Measurements from ENCODE around the gene CELSR1. TPM values are rescaled to one million over a fixed set of nuclear protein-coding genes. Genes with fewer than 3 reads are reported as not detected.

CELSR1 gene
- total and polyA plus RNA-seq, 10 donors, result 4.3 to 13.1 (median 8.4) TPM

DNA sequence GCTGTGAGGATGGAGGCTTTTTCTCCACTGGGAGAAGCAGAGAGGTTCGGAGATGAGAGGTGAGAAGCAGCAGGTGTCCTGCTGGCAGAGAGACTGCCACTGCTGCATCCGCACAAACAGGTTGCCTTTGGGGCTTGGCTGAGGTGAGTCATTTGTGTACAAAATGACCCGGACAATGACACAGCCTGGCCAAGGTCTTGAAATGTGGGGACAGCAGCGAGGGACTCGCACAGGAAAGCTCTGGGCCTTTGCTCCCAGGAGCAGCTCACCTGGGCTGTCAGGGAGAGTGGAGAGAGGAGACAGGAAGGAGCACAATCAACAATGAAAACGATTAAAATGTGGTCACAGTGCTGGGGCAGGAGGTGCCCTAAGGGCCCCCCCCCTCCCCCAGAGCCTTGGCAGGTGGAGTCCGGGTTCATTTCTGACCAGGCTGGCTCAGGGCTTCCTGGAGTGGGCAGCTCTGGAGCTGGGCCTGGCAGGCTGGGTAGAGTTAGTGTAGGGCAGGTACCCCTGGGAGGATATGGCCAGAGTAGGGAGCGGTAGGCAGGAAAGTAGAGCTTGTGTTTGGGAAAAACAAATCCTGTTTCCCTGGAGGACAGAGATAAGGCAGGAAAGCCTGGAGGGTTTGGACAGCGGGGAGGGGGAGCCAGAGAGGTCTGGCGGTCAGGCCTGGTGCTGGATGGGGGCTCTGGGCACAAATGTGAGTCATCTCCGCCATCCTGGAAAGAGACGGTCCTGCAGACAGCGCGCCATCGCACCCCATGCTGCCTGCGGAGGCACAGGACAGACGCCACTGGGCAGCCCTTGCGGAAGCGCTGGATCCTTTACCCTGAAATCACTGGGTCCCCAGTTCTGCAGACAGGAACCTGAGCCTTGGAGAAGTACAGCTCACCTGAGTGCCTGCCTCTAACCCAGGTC is 37.8 kb upstream of the CELSR1 start:
- peak overlapping the region in 5 of 8 donors; percentile 26 to 85 (median 53) for H3K27ac ChIP-seq

DNA sequence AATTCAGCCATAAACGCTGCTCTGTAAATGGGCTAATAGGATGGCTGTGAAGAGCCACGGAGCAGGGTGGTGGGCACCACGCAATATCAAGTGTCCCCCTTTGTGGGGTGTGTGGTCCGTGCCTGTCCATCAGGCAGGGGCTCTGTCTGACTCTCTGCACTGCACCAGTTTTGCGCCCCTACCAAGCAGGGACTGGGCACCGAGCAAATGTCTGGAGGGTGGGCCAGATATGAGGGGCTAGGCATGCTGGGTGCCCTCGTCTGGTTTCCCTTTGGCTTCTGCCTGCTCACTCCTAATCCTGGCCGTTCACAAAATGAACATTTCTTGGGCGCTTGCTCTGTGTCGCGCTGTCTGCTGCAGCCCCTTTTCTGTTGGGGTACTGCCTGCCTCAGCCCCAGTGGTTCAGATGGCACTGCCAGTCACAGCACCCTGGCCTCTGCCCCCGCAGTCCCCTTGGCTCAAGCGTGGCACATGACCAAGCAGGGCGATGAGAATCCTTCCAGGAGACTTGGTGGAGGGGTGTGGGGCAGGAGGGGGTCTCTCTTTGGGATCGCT is 37.1 kb upstream of the CELSR1 start:
- peaks cover 0 to 24% (median 20%) of the 10 kb centered on the region in 8 donors for H3K9me3 ChIP-seq
- no peak for TF ChIP-seq POLR2AphosphoS5 (IDR thresholded peaks at IDR 0.05)
- no peak overlapping the region for H3K4me3 ChIP-seq
- peaks cover 20 to 53% (median 38%) of the 10 kb centered on the region in 6 donors for H3K4me1 ChIP-seq
- peak overlapping the region in 1 of 8 donors; percentile 71 for H3K27ac ChIP-seq
- no peaks in the 10 kb centered on the region for H3K27me3 ChIP-seq (replicated peaks in 1 of 7)
- intact Hi-C loops (cut with DNase I; ENCODE audit: low total_unique reads), result no loop called here
- peak; percentile 68 for DNase-seq
- no peaks in the 10 kb centered on the region for H3K36me3 ChIP-seq
- WGBS, 5 donors, result 90 to 96% (median 93%) methylated on average over 13 to 15 of the region's 15 CpGs

More for the DNA sequence above, 37.8 kb upstream of the CELSR1 start:
- intact Hi-C loops (cut with DNase I; ENCODE audit: low total_unique reads), result no loop called here
- H3K36me3 ChIP-seq, result no peaks in the 10 kb centered on the region
- peaks cover 21 to 60% (median 42%) of the 10 kb centered on the region in 6 donors for H3K4me1 ChIP-seq
- peak; percentile 80 for DNase-seq
- TF ChIP-seq, protein P1, sequence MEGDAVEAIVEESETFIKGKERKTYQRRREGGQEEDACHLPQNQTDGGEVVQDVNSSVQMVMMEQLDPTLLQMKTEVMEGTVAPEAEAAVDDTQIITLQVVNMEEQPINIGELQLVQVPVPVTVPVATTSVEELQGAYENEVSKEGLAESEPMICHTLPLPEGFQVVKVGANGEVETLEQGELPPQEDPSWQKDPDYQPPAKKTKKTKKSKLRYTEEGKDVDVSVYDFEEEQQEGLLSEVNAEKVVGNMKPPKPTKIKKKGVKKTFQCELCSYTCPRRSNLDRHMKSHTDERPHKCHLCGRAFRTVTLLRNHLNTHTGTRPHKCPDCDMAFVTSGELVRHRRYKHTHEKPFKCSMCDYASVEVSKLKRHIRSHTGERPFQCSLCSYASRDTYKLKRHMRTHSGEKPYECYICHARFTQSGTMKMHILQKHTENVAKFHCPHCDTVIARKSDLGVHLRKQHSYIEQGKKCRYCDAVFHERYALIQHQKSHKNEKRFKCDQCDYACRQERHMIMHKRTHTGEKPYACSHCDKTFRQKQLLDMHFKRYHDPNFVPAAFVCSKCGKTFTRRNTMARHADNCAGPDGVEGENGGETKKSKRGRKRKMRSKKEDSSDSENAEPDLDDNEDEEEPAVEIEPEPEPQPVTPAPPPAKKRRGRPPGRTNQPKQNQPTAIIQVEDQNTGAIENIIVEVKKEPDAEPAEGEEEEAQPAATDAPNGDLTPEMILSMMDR (IDR thresholded peaks at IDR 0.05 in 8 of 11, conservative IDR thresholded peaks at IDR 0.05 in 3 of 11), result no peak
- TF ChIP-seq POLR2A (IDR thresholded peaks at IDR 0.05), result no peak
- TF ChIP-seq POLR2AphosphoS5 (IDR thresholded peaks at IDR 0.05), result no peak
- H3K27me3 ChIP-seq (replicated peaks in 1 of 7), result no peaks in the 10 kb centered on the region
- H3K9me3 ChIP-seq, result peaks cover 0 to 24% (median 20%) of the 10 kb centered on the region in 8 donors
- peak overlapping the region in 2 of 8 donors; percentile 55 to 85 for H3K4me3 ChIP-seq
- WGBS, 5 donors, result 63 to 81% (median 70%) methylated on average over 17 to 19 of the region's 19 CpGs

DNA sequence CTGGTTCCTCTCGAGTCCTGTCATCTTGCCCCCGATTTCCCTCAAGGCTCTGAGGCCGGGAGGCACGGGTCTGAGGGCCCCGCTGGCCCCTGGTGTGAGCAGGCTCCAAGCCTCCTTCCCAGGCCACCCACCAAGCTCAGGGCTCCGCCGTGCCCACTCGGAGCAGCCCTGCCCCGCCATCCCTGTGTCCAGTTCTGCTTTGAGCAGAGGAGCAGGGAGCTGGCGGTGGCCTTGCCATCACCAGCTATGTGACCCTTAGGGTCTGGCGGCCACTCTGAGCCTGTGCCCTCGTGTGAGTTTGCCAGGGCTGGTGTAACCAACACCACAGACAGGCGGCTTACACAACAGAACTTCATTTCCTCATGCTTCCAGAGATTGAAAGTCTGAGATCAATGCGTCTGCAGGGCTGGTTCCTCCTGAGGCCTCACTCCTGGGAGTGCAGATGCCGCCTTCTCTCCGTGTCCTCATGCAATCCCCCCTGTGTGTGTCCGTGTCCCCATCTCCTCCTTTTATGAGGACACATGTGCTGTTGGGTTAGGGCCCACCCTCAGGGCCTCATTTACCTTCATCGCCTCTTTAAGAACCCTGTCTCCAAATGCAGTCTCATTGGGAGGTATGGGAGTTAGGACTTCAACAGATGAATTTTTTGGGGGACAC is 36.5 kb upstream of the CELSR1 start:
- Histone ChIP-seq H3K9me3 (peaks cover 0 to 24% (median 20%) of the 10 kb centered on the region in 8 donors), H3K36me3 (no peaks in the 10 kb centered on the region), H3K4me3 (no peak overlapping the region), H3K4me1 (peaks cover 14 to 47% (median 33%) of the 10 kb centered on the region in 6 donors), H3K27me3 (replicated peaks in 1 of 7) (no peaks in the 10 kb centered on the region), H3K27ac (no peak overlapping the region)
- WGBS, 5 donors, result 69 to 80% (median 70%) methylated on average over 17 to 18 of the region's 18 CpGs
- TF ChIP-seq POLR2AphosphoS5 (IDR thresholded peaks at IDR 0.05) (no peak), POLR2A (IDR thresholded peaks at IDR 0.05) (no peak)
- TF ChIP-seq, protein P1 (IDR thresholded peaks at IDR 0.05 in 8 of 11, conservative IDR thresholded peaks at IDR 0.05 in 3 of 11), result no peak
- DNase-seq, result peak; percentile 72
- intact Hi-C loops (cut with DNase I; ENCODE audit: low total_unique reads), result no loop called here

GRCh38 chr22:46572911-46573780 is 35.7 kb upstream of the CELSR1 start:
- peaks cover 0 to 24% (median 20%) of the 10 kb centered on the region in 8 donors for H3K9me3 ChIP-seq
- peak; percentile 61 for DNase-seq
- TF ChIP-seq POLR2A (IDR thresholded peaks at IDR 0.05) (no peak), POLR2AphosphoS5 (IDR thresholded peaks at IDR 0.05) (no peak)
- TF ChIP-seq, protein P1 (IDR thresholded peaks at IDR 0.05 in 8 of 11, conservative IDR thresholded peaks at IDR 0.05 in 3 of 11), result no peak
- no peak overlapping the region for H3K27ac ChIP-seq
- no peaks in the 10 kb centered on the region for H3K36me3 ChIP-seq
- intact Hi-C loops (cut with DNase I; ENCODE audit: low total_unique reads), result no loop called here
- H3K4me3 ChIP-seq, result no peak overlapping the region
- WGBS, 5 donors, result 75 to 91% (median 86%) methylated on average over 18 to 19 of the region's 19 CpGs
- H3K4me1 ChIP-seq, result peaks cover 7 to 39% (median 26%) of the 10 kb centered on the region in 6 donors
- H3K27me3 ChIP-seq (replicated peaks in 1 of 7), result no peaks in the 10 kb centered on the region

Measured in spleen (tissue), 11 donors.